A549 (cell line): ENCODE measurements around the gene MFAP3L.

Source experiments
- CBX2 ChIP-seq: fragments of 200-600 bp; sonication (generic); IDR thresholded peaks from 2 replicates; pipeline ENCODE4 v1.6.1; 2016; ENCODE audit warnings: low read depth, mild to moderate bottlenecking, borderline replicate concordance
- CEBPB ChIP-seq, 2 experiments: fragments of >200 bp in 1 of 2; sonication (Bioruptor Twin) in 1 of 2; formaldehyde crosslinking in 1 of 2; IDR thresholded peaks; 2 replicates each; pipeline ENCODE4 v1.6.1; 2012 to 2016
- CTCF ChIP-seq: fragments of >200 bp; sonication (Bioruptor Twin); formaldehyde crosslinking; IDR thresholded peaks from 3 replicates; pipeline ENCODE4 v1.5.1; 2016
- ESRRA ChIP-seq: fragments of 150-350 bp; IDR thresholded peaks from 2 replicates; pipeline ENCODE4 v1.6.1; 2014; ENCODE audit warnings: mild to moderate bottlenecking, low read length, borderline replicate concordance
- JUN ChIP-seq, 2 experiments: fragments of >200 bp; sonication (Bioruptor Twin); formaldehyde crosslinking; IDR thresholded peaks; 2 replicates in 1 of 2; 3 replicates in 1 of 2; pipeline ENCODE4 v1.6.1; 2016 to 2017
- MAZ ChIP-seq: fragments of 150-350 bp; IDR thresholded peaks from 2 replicates; pipeline ENCODE4 v1.6.1; 2014; ENCODE audit warnings: antibody characterized with exemption, low read depth, low read length, borderline replicate concordance
- POLR2A ChIP-seq: IDR thresholded peaks from 2 replicates; pipeline ENCODE4 v1.6.1; 2012; ENCODE audit warnings: mild to moderate bottlenecking, low read length
- RARB ChIP-seq: fragments of 250-450 bp; sonication (Bioruptor Pico); IDR thresholded peaks from 2 replicates; pipeline ENCODE4 v1.8.0; 2021; ENCODE audit warnings: mild to moderate bottlenecking, moderate library complexity
- REST ChIP-seq: fragments of 200-600 bp; sonication (generic); IDR thresholded peaks from 2 replicates; pipeline ENCODE4 v1.6.1; 2016; ENCODE audit warnings: antibody characterized with exemption, mild to moderate bottlenecking, moderate library complexity
- ZC3H11A ChIP-seq: fragments of 450-650 bp; IDR thresholded peaks from 2 replicates; pipeline ENCODE4 v1.6.1; 2014; ENCODE audit warnings: antibody characterized with exemption, mild to moderate bottlenecking
- ZFP36 ChIP-seq: fragments of 450-650 bp; IDR thresholded peaks from 2 replicates; pipeline ENCODE4 v1.6.1; 2014; ENCODE audit warnings: borderline replicate concordance; ENCODE audit not compliant: partially characterized antibody

- TF ChIP-seq CTCF (no peak), CBX2 (no peak), JUN (IDR thresholded peaks at IDR 0.05) (no peak), ZC3H11A (no peak), REST (no peak), MAZ (no peak), RARB (CRISPR knock-in tag) (no peak), POLR2A (no peak), CEBPB (IDR thresholded peaks at IDR 0.05) (no peak), ZFP36 (no peak), ESRRA (no peak)
These were observed 42.4 kb upstream of the MFAP3L start for GRCh38 chr4:170068438-170069128.
